AG09319 (cell line): Measurements from ENCODE around the gene BID.

ENCODE experiments used
- DNase-seq: peaks from one replicate; pipeline ENCODE4 v3.0.0-alpha.2; 2010; ENCODE audit warnings: low read depth; ENCODE audit errors: extremely low read depth
- TF ChIP-seq, protein P1 (sequence below): IDR thresholded peaks from 2 replicates; pipeline ENCODE4 v1.5.1; 2011; ENCODE audit warnings: low read depth, mild to moderate bottlenecking, inconsistent platforms, low read length, moderate library complexity

Gene BID

DNA sequence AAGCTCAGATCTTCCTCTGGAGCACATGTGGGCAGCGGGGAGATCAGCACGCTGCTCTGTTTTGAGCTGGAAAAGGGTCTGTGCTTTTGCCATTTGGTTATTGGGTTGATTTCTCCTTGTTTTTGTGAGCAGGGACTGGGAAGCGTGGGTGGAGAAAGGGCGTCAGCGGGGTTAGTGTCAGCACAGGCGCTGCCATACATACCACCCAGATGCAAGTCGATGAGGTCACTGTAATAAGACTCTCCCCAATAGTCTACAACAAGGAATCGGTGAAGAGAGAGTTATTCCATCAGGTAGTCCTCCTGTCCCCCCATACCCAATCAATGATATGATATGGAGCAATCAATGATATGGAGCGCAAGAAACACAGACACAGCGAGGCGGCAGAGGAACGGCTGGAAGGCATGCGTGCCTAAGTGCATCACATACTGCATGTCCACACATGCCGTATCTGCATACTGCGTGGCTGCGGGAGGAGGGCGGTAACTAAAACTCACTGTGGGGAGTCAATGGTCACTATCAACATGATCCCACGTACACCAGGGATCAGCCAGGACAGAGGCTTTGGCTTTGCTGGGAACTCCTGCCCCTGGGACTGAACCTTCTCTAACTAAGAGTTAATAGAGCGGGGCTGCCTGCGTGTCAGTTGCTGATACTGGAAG is 29.5 kb upstream of the BID start:
- DNase-seq: no peak
- TF ChIP-seq, protein P1, sequence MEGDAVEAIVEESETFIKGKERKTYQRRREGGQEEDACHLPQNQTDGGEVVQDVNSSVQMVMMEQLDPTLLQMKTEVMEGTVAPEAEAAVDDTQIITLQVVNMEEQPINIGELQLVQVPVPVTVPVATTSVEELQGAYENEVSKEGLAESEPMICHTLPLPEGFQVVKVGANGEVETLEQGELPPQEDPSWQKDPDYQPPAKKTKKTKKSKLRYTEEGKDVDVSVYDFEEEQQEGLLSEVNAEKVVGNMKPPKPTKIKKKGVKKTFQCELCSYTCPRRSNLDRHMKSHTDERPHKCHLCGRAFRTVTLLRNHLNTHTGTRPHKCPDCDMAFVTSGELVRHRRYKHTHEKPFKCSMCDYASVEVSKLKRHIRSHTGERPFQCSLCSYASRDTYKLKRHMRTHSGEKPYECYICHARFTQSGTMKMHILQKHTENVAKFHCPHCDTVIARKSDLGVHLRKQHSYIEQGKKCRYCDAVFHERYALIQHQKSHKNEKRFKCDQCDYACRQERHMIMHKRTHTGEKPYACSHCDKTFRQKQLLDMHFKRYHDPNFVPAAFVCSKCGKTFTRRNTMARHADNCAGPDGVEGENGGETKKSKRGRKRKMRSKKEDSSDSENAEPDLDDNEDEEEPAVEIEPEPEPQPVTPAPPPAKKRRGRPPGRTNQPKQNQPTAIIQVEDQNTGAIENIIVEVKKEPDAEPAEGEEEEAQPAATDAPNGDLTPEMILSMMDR: no peak

GRCh38 chr22:17802822-17803221 is 28.6 kb upstream of the BID start:
- no peak for DNase-seq
- TF ChIP-seq, protein P1: no peak

DNA sequence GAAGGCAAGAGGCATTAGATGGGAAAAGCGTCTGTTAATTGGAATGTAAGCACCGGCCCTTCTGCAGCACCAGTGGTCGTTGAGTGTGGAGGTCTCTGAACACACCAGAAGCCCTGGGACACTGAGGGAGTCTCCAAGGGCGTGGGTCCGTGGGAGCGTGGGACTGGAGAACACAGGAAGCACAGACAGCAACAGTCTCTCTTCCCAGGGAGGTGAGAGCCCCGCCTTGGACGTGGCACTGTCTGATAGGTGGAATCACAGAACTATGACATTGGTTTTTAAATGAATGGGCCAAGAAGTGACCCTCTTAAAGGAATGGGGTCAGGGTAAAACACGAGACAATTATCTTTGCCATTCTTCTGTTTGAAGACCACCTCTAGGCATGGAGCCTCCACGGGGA is 28.1 kb upstream of the BID start:
- TF ChIP-seq, protein P1: no peak
- DNase-seq: no peak

DNA sequence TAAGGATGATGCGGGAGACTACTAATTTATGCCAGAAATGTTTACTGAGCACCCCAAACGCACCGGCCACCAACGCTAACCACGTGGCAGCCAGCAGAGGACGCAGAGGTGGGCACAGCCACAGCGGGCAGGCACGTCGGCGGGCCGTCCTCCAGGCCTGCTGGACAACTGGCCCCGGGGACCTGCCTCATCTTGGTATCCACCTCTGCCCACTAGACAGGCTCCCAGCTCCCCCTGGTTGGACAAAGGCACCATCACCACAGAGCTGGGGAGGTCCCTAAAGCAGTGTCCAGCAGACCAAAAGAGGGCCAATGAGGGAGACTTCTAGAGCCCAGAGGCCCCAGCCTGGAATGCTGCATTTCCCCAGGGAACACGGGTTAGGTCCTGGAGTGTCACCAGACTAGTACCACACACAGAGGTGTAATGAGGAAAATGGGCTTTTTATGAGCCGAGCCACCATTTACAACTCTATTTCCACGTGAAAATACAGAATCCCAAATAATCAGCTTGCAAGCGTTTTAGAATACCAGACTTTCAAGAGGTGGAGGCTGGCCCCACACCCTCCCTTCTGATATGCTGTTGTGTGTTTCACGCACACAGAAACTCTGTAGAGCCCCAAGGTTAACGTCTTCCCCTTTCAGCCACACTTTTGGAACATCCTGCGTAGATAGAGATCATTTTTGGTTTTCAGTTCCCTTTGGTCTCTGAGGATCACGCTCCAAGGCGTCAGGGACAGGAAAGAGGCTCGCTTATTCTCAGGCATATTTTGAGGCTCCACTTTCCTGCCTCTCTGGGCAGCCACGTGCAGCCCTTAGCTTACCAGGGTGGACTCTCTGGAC is 23.7 kb upstream of the BID start:
- TF ChIP-seq, protein P1: no peak
- no peak for DNase-seq

GRCh38 chr22:17796695-17797094 is 22.4 kb upstream of the BID start:
- no peak for DNase-seq
- TF ChIP-seq, protein P1: no peak

DNA sequence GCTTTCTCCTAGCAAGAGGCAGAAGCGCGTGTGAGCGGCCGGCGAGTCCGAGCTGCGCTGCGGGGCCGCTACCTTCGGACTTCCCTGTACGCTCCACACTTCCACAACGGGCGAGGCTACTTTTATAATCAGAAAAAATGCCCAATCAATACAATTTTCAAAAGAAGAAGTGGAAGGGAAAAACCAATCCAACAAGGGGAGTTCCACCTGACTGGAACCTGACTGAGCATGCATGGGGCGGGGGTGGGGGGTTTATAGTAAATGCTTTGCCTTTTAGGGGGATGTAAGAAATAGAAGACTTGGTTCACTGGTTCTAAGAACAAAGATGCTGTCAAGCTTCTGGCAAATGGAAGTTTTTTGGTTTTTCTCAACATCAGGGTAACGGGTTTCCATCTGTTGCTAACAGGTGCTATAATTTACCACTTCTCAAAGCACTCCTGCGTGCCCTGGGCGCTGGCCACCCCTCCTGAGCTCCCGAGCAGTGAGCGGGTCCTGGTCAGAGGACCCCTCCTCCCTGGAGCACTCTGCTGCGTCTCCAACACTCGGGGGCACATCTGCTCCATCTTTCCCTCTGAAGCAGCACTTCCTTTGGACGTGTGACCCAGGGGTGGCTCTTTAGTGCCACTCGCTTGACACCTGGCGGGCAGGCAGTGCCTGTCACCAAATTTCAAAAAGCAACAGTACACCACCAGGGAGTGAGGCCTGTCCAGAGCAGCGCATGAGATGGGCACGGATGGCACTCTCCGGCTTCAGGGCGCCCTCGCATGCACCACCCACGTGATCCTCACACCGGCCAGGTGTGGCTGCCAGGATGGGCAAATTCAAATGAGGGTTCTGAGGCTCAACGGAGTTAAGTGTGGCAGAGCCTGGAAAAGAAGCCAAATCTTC is 21.6 kb upstream of the BID start:
- TF ChIP-seq, protein P1: no peak
- no peak for DNase-seq
